ENCODE measurements around the gene VPS39.
"Not testable (repeated sequence)": the region's sequence is repeated elsewhere in the genome, so short reads cannot be mapped to it uniquely, and the experiment has no call there.

DNA sequence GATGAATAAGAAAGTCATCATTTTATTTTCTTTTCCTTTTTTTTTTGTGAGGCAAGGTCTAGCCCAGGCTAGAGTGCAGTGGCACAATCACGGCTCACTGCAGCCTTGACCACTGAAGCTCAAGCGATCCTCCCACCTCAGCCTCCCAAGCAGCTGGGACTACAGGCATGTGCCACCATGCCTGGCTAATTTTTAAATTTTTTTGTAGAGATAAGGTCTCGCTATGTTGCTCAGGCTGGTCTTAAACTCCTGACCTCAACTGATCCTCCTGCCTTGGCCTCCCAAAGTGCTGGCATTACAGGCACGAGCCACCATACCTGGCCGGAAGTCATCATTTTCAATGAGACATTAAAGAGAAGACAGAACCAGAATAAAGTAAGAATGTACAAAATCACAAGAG lies 20.9 kb upstream of the VPS39 start:
- not testable (repeated sequence) for TF ChIP-seq CTCF (IDR thresholded peaks at IDR 0.05; ENCODE audit: low read length); EZH2 (optimal IDR thresholded peaks at IDR 0.05; ENCODE audit: low read depth, low read length)

Data from MM.1S (cell line).